Spinal cord (tissue), 10 donors: ENCODE data around the gene COL17A1. TPM values are rescaled to one million over a fixed set of nuclear protein-coding genes. Genes with fewer than 3 reads are reported as not detected.

Experiments used
- DNase-seq, 6 donors: peaks; one replicate each; pipeline versions ENCODE4 v3.0.0 to v3.0.0-alpha.2; 2013 to 2015; ENCODE audit warnings: low spot score in 6 of 6, low read depth in 4 of 6
- H3K27ac ChIP-seq: one replicate; pipeline ENCODE4 v1.5.1; 2013; ENCODE audit warnings: low read depth, low read length, control low read depth
- H3K27me3 ChIP-seq: one replicate; pipeline ENCODE4 v1.6.1; 2013; ENCODE audit warnings: low read length; ENCODE audit not compliant: control insufficient read depth, insufficient read depth
- H3K36me3 ChIP-seq: one replicate; pipeline ENCODE4 v1.6.1; 2013; ENCODE audit warnings: low read length; ENCODE audit not compliant: control insufficient read depth, insufficient read depth
- H3K4me1 ChIP-seq: one replicate; pipeline ENCODE4 v1.6.1; 2013; ENCODE audit warnings: low read length; ENCODE audit not compliant: control insufficient read depth, insufficient read depth
- H3K4me3 ChIP-seq: one replicate; pipeline ENCODE4 v1.5.1; 2013; ENCODE audit warnings: low read depth, low read length, control low read depth
- H3K9me3 ChIP-seq: one replicate; pipeline ENCODE4 v1.6.1; 2013; ENCODE audit warnings: low read length; ENCODE audit not compliant: control insufficient read depth, insufficient read depth
- WGBS: methylation state at CpG from one replicate; pipeline ENCODE4 v1.1.5; 2013; ENCODE audit warnings: missing lambda C conversion rate; ENCODE audit not compliant: insufficient coverage; 5-methylcytosine and 5-hydroxymethylcytosine counted together
- polyA plus RNA-seq, 2 donors: library from polyadenylated mRNA; unstranded; fragments of 120-200 nt; gene quantifications; one replicate each; pipeline ENCODE4 v1.2.1, GENCODE V29; 2013; ENCODE audit not compliant: insufficient read length in 2 of 2
- total RNA-seq, 2 donors: library from RNA; depleted of rRNA in 1 of 2; stranded (reverse); fragments of 120-200 nt in 1 of 2; fragments of >200 nt in 1 of 2; gene quantifications; one replicate each; pipeline versions ENCODE4 v1.2.3 to v1.2.4, GENCODE V29; 2013 to 2014
- donor health status: healthy.

COL17A1 gene
- total and polyA plus RNA-seq, 4 donors, result 0.35 to 1.7 (median 0.54) TPM

DNA sequence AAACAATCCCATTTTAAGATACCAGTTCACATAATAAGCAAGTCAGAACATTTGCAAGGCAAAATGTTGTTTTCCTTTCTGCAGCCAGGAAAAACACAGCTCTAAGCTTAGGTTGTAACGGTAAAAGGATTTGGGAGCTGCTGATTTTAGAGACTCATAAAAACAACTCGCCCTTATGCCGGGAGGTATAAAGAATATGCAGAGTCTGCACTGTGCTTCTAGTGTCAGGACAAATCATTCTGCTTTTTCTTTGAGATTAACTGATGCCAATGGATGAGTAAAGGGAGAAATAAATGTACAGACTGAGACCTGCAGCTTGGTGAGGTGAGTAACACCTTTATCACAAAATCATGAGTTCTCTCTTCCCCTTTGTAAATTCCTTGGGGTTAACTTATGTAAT, 34.3 kb upstream of the COL17A1 start:
- Histone ChIP-seq H3K27me3 (peaks cover 3% of the 10 kb centered on the region), H3K4me1 (peaks cover 4% of the 10 kb centered on the region), H3K36me3 (no peaks in the 10 kb centered on the region), H3K9me3 (no peaks in the 10 kb centered on the region), H3K27ac (no peak overlapping the region), H3K4me3 (no peak overlapping the region)
- no CpG with 5 or more reads among the region's 3 CpGs for WGBS
- DNase-seq, result peak in 1 of 6 donors; percentile 67

DNA sequence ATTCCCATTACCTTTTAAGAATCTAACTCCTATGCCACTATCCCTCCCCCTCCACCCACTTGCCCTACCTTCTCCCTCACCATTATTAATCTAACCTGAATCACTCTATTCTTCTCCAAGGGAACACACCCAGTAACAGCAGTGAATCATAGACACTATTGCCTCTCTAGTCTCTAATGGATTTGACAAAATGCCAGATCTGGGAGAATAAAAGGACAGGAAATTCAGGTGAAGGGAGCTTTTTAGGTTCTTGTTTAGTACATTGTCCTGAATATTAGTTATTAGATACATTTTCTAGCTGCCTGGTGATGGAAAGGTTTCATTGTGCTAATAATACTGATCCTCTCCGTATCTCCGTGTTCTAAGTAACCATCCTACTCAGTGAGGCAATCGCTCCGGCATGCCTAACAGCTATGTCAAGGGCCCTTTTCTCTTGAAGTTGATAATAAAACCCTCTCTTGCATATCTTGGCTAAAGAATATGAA, 32.2 kb upstream of the COL17A1 start:
- WGBS, result no CpG with 5 or more reads among the region's 4 CpGs
- H3K27me3 ChIP-seq, result peaks cover 3% of the 10 kb centered on the region
- no peak overlapping the region for H3K4me3 ChIP-seq
- H3K27ac ChIP-seq, result no peak overlapping the region
- no peak for DNase-seq
- no peaks in the 10 kb centered on the region for H3K9me3 ChIP-seq
- H3K36me3 ChIP-seq, result no peaks in the 10 kb centered on the region
- H3K4me1 ChIP-seq, result peaks cover 4% of the 10 kb centered on the region

DNA sequence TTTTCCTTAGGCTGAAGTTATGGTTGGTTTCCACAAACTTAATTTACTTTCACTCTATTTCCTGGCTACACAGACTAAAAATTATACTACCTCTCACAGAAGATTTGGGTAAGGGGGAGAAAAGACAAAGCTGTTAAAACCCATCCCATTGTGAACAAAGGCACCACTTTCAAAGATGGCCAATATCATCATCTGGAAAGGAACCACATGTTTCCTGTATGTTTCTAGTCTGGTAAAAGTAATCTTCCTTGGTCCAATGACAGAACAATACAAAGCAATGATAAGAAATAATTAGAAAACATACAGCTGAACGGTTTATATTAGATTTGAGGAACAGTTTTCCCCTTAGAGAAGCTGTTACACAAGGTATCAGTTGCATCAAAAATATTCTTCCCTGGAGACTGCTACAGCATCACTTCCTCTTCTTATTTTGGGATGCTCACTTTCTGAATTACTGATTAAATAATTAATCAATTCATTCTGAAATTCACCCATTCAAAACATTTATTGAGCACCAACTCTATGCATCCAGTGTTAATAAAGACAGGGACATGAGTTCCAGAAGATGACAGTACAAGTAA, 27.8 kb upstream of the COL17A1 start:
- WGBS, result no CpG with 5 or more reads among the region's 1 CpG
- no peak for DNase-seq
- Histone ChIP-seq H3K4me3 (no peak overlapping the region), H3K4me1 (no peaks in the 10 kb centered on the region), H3K27me3 (peaks cover 5% of the 10 kb centered on the region), H3K36me3 (no peaks in the 10 kb centered on the region), H3K27ac (no peak overlapping the region), H3K9me3 (no peaks in the 10 kb centered on the region)

DNA sequence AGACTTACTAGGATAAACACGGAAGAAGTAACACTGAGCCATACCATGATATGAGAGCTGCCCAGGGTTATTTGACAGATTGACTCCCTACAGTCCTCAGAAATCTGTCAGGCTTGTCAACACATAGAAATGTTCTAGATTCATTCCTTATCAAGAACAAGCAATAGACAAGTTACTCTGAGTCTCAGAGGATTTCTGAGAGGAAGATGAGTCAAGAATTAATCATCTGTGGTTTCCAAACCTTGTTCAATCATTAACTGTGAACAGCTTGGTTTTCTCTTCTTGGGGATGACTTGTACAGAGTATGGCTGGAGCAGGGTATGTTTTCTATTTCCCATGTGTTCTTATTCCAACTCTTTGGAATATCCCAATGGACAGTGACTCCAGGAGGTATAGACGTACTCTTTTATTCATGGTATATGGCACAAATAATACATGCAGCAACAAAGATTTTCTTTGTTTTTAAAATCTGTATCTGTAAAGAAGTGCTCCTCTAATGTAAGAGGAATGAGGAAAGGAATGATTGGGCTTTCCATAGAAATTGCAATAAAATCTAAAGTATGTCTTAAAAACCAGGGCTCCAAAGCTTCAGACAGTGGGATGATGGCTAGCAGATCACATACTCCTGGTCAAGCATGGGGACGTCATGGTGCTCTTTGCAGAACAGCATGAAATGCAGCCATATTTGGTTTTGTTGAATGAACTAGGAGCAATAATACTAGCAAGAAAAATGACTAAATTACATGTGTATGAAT, 24.4 kb upstream of the COL17A1 start:
- no peak for DNase-seq
- no peaks in the 10 kb centered on the region for H3K9me3 ChIP-seq

DNA sequence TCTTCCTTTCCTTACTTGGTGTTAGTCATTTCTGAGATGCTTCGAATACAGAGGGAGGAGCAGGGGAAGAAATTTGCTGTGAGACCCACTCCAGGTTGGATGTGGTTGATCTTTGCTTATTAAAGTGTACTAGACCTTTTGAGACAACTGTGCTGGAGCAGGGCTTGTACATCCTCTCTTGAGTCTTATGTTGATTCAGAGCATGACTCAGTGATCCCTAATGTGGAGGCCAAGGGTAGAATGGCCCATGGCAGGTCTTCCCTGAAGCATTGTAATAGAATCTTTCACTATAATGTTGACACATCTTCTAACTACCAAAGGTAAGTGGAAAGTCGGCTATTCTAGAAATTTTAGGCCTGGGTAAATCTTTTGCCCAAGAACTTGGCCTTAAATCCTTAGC, 19.2 kb upstream of the COL17A1 start:
- Histone ChIP-seq H3K27ac (no peak overlapping the region), H3K4me1 (no peaks in the 10 kb centered on the region), H3K9me3 (no peaks in the 10 kb centered on the region), H3K4me3 (no peak overlapping the region), H3K27me3 (no peaks in the 10 kb centered on the region), H3K36me3 (no peaks in the 10 kb centered on the region)
- DNase-seq, result no peak
- WGBS, result 100% methylated on average over 1 of the region's 2 CpGs

More for the DNA sequence above, 24.4 kb upstream of the COL17A1 start:
- Histone ChIP-seq H3K27me3 (peaks cover 2% of the 10 kb centered on the region), H3K36me3 (no peaks in the 10 kb centered on the region), H3K4me3 (no peak overlapping the region), H3K4me1 (no peaks in the 10 kb centered on the region), H3K27ac (no peak overlapping the region)
- no CpG with 5 or more reads among the region's 3 CpGs for WGBS

DNA sequence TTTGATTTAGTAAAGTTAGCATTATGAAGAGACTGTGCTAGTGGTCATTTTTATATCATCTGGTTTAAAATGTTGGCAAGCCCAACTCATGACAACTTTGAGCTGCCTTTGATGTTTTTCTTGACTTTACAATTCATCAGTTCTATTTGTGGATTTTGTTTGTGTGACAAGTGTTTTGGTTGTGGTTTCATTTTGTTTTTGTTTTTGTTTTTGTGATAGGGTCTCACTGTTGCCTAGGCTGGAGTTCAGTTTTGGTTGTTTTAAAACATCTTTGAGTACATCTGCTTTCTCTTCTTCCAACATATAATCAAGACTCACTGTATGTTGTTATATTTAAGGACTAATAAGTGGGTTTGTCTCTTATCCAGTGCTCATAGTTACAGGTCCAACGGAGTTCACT, 18.7 kb upstream of the COL17A1 start:
- H3K27me3 ChIP-seq, result no peaks in the 10 kb centered on the region
- no peaks in the 10 kb centered on the region for H3K4me1 ChIP-seq
- H3K9me3 ChIP-seq, result no peaks in the 10 kb centered on the region
- no peak overlapping the region for H3K4me3 ChIP-seq
- H3K36me3 ChIP-seq, result no peaks in the 10 kb centered on the region
- WGBS, result no CpG with 5 or more reads among the region's 1 CpG
- DNase-seq, result no peak
- H3K27ac ChIP-seq, result no peak overlapping the region

DNA sequence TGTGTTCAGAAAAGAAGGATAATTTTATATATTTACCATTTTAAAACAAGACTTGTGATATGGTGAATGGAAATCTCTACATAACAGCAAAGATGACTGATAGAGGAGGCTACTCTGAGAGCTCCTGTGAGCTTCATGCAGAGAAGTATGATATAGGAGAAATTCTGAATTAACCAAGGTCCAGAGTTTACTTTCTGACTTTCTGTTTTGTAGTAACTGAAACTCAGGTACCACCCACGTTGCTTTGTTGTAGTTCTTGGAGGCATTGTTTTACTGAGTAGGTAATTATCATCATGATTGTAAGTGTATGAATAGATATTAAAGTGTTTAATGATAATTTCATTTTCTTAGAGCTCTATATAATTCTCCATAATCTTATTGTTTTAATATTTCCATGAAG, 18.3 kb upstream of the COL17A1 start:
- Histone ChIP-seq H3K27me3 (no peaks in the 10 kb centered on the region), H3K4me3 (no peak overlapping the region), H3K9me3 (no peaks in the 10 kb centered on the region), H3K36me3 (no peaks in the 10 kb centered on the region), H3K27ac (no peak overlapping the region), H3K4me1 (no peaks in the 10 kb centered on the region)
- WGBS, result no CpG with 5 or more reads among the region's 1 CpG
- DNase-seq, result no peak

DNA sequence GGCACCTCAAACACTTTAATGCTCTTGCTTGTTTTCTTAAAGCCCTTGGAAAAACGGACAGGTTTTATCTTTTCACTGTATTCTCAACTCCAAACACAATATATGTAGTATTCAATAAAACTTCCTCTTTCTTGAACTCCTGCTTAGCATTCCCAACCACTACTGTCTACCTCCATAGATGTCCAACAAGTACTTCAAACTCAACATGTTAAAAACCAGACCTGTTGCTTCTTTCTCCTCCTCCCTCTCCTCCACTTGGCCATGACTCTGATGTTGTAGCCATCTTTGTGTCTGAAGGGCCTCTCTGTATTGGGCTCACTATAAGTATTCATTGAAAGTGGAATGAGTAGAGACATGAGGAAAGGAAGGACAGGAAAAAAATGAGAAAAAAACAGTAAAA, 16.2 kb upstream of the COL17A1 start:
- Histone ChIP-seq H3K4me3 (no peak overlapping the region), H3K36me3 (no peaks in the 10 kb centered on the region), H3K27ac (no peak overlapping the region), H3K27me3 (no peaks in the 10 kb centered on the region), H3K4me1 (no peaks in the 10 kb centered on the region), H3K9me3 (peaks cover 3% of the 10 kb centered on the region)
- no peak for DNase-seq
- WGBS, result 75% methylated on average over 1 of the region's 1 CpG

DNA sequence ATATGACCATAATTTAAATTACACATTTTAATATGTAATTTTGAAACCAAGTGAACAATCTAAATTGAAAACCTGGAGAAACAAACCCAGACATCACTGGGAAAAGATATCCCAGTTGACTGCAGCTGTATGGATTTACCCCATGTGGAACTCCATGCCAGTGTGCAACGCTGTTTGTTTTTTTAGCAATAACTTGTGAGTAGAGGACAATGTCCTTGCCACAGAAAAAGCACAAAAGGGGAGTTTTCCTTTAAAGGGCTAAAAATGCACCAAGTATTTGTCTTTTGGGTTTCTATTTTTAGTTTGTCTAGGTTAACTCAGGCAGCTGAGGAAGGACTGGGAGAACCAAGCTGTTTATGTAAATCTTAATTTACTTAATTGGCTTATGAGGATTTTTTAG, 15.1 kb upstream of the COL17A1 start:
- Histone ChIP-seq H3K9me3 (peaks cover 3% of the 10 kb centered on the region), H3K27me3 (no peaks in the 10 kb centered on the region), H3K36me3 (no peaks in the 10 kb centered on the region), H3K4me3 (no peak overlapping the region), H3K4me1 (no peaks in the 10 kb centered on the region), H3K27ac (no peak overlapping the region)
- no peak for DNase-seq
- WGBS, result no CpG with 5 or more reads among the region's 1 CpG

DNA sequence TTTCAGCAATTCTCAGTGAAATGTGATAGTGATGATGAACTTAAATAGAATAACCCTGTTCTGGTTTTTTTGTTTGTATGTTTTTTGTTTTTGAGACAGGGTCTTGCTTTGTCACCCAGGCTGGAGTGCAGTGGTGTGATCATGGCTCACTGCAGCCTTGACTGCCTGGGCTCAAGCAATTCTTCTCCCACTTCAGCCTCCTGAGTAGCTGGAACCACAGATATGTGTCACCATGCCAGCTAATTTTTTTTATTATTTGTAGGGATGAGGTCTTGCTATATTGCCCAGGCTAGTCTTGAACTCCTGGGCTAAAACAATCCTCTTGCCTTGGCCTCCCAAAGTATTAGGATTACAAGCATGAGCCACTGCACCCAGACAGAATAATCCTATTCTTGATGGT, 14.3 kb upstream of the COL17A1 start:
- Histone ChIP-seq H3K27ac (no peak overlapping the region), H3K4me1 (no peaks in the 10 kb centered on the region), H3K27me3 (no peaks in the 10 kb centered on the region), H3K9me3 (peaks cover 3% of the 10 kb centered on the region), H3K4me3 (no peak overlapping the region), H3K36me3 (no peaks in the 10 kb centered on the region)
- DNase-seq, result no peak
